ENCODE measurements around the gene ZKSCAN2. TPM values are rescaled to one million over a fixed set of nuclear protein-coding genes. Genes with fewer than 3 reads are reported as not detected.

The ZKSCAN2 gene
- total RNA-seq, 4 donors from 2014 or later = 1.2 to 2.7 (median 1.8) TPM

GRCh38 chr16:25198021-25198420 lies 59.6 kb downstream of the ZKSCAN2 start:
- Histone ChIP-seq H3K27ac (no peak overlapping the region), H3K27me3 (no peaks in the 10 kb centered on the region), H3K9me3 (no peaks in the 10 kb centered on the region), H3K4me3 (no peak overlapping the region), H3K4me1 (peaks cover 2 to 18% (median 9%) of the 10 kb centered on the region in 4 donors), H3K36me3 (no peaks in the 10 kb centered on the region)
- DNase-seq = no peak
- in situ Hi-C loops (cut with MboI; ENCODE audit: low pct_ligation_motif_present in 1 of 4, low pct_unique_long_range_greater_than_20kb in 1 of 4, low sequenced_read_pairs in 3 of 4) (no loop called here), intact Hi-C loops (cut with DNase I; ENCODE audit: low total_unique reads) (no loop called here)
- TF ChIP-seq EP300 (IDR thresholded peaks at IDR 0.05; ENCODE audit: low read depth) = no peak
- TF ChIP-seq POLR2A (IDR thresholded peaks at IDR 0.05) = no peak
- TF ChIP-seq CTCF (IDR thresholded peaks at IDR 0.05) = no peak
- TF ChIP-seq POLR2AphosphoS5 (IDR thresholded peaks at IDR 0.05) = no peak
- WGBS, 2 donors (ENCODE audit: low coverage in 1 of 2) = 47 to 63% methylated on average over 4 of the region's 4 CpGs

- TF ChIP-seq POLR2A (IDR thresholded peaks at IDR 0.05) (no peak), CTCF (IDR thresholded peaks at IDR 0.05) (no peak), EP300 (IDR thresholded peaks at IDR 0.05; ENCODE audit: low read depth) (no peak), POLR2AphosphoS5 (IDR thresholded peaks at IDR 0.05) (no peak)
- no peak for DNase-seq
- in situ Hi-C loops (cut with MboI; ENCODE audit: low pct_ligation_motif_present in 1 of 4, low pct_unique_long_range_greater_than_20kb in 1 of 4, low sequenced_read_pairs in 3 of 4) (no loop called here), intact Hi-C loops (cut with DNase I; ENCODE audit: low total_unique reads) (no loop called here)
- Histone ChIP-seq H3K36me3 (no peaks in the 10 kb centered on the region), H3K4me1 (peaks cover 2 to 18% (median 9%) of the 10 kb centered on the region in 4 donors), H3K9me3 (no peaks in the 10 kb centered on the region), H3K4me3 (no peak overlapping the region), H3K27me3 (no peaks in the 10 kb centered on the region), H3K27ac (peak overlapping the region; percentile 46 to 78 (median 62))
- 41 to 44% methylated on average over 7 of the region's 7 CpGs for WGBS, 2 donors (ENCODE audit: low coverage in 1 of 2)
Observed at GRCh38 chr16:25194273-25194878, 63.3 kb downstream of the ZKSCAN2 start.

- H3K4me1 ChIP-seq = peaks cover 2 to 18% (median 9%) of the 10 kb centered on the region in 4 donors
- H3K9me3 ChIP-seq = no peaks in the 10 kb centered on the region
- H3K27me3 ChIP-seq = no peaks in the 10 kb centered on the region
- no peaks in the 10 kb centered on the region for H3K36me3 ChIP-seq
- WGBS, 2 donors (ENCODE audit: low coverage in 1 of 2) = 47 to 77% methylated on average over 2 to 6 of the region's 6 CpGs
- TF ChIP-seq POLR2AphosphoS5 (IDR thresholded peaks at IDR 0.05) (no peak), POLR2A (IDR thresholded peaks at IDR 0.05) (no peak), EP300 (IDR thresholded peaks at IDR 0.05; ENCODE audit: low read depth) (no peak), CTCF (IDR thresholded peaks at IDR 0.05) (no peak)
- intact Hi-C loops (cut with DNase I; ENCODE audit: low total_unique reads) = no loop called here
- in situ Hi-C loops (cut with MboI; ENCODE audit: low pct_ligation_motif_present in 1 of 4, low pct_unique_long_range_greater_than_20kb in 1 of 4, low sequenced_read_pairs in 3 of 4) = no loop called here
- no peak overlapping the region for H3K4me3 ChIP-seq
- H3K27ac ChIP-seq = no peak overlapping the region
- no peak for DNase-seq
Observed at GRCh38 chr16:25192096-25192495, 65.5 kb downstream of the ZKSCAN2 start.

DNA sequence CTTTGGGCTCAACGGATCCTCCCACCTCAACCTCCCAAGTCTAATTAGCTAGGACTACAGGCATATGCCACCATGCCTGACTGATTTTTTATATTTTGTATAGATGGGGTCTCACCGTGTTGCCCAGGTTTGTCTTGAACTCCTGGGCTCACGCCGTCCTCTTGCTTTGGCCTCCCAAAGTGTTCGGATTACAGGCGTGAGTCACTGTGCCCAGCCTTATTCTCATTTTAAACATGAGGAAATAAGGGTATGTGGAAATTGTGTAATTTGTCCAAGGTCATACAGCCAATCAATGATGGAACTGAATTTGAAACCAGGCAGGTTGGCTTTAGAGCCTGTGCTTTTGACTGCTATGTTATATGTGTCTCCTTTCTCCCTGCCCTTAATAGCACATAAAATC lies 68.3 kb downstream of the ZKSCAN2 start:
- intact Hi-C loops (cut with DNase I; ENCODE audit: low total_unique reads) (no loop called here), in situ Hi-C loops (cut with MboI; ENCODE audit: low pct_ligation_motif_present in 1 of 4, low pct_unique_long_range_greater_than_20kb in 1 of 4, low sequenced_read_pairs in 3 of 4) (no loop called here)
- 96 to 100% methylated on average over 2 to 6 of the region's 6 CpGs for WGBS, 2 donors (ENCODE audit: low coverage in 1 of 2)
- TF ChIP-seq CTCF (IDR thresholded peaks at IDR 0.05) (no peak), POLR2AphosphoS5 (IDR thresholded peaks at IDR 0.05) (no peak), POLR2A (IDR thresholded peaks at IDR 0.05) (no peak)
- Histone ChIP-seq H3K4me3 (no peak overlapping the region), H3K4me1 (peaks cover 0 to 10% (median 5%) of the 10 kb centered on the region in 4 donors), H3K36me3 (no peaks in the 10 kb centered on the region), H3K27ac (no peak overlapping the region), H3K9me3 (no peaks in the 10 kb centered on the region), H3K27me3 (no peaks in the 10 kb centered on the region)
- no peak for DNase-seq
